GM18909 (cell line): Measurements from ENCODE around the gene ZNF662.

ENCODE experiments used
- ATAC-seq: cut with Tn5 transposase; IDR thresholded peaks from one replicate; pipeline ENCODE4 v1.9.1; 2021; ENCODE audit warnings: mild to moderate bottlenecking; ENCODE audit not compliant: unreplicated experiment, poor library complexity

The ZNF662 gene

GRCh38 chr3:42886294-42886822 lies 19.6 kb upstream of the ZNF662 start:
- no peak for ATAC-seq

DNA sequence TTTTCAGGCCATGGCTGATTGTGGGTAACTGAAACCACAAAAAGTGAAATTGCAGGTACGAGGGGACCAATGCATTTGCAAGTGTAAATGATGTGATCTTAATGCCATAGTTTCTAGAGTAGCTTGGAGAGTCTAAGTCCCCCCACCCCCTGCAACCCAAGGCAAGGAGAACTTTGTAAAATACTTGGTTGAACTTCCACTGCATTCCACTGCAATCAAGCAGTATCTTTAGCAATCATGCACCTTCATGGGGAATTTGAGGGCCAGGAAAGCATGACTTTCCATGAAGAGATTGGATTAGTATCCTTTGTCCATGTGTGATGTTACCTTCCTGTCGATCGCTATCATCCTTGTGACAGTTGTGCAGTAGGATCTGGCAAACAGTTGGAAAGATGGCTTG lies 18.9 kb upstream of the ZNF662 start:
- no peak for ATAC-seq

- no peak for ATAC-seq
Observed at GRCh38 chr3:42891042-42891441, 14.9 kb upstream of the ZNF662 start.

DNA sequence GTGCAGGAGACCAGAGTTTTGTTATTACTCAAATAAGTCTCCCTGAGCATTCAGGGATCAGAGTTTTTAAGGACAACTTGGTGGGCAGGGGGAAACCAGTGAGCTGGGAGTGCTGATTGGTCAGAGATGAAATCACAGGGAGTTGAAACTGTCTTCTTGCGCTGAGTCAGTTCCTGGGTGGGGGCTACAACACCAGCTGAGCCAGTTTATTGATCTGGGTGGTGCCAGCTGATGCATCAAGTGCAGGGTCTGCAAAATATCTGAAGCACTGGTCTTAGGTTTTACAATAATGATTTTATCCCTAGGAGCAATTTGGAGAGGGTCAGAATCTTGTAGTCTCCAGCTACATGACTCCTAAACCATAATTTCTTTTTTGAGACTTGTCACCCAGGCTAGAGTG lies 13.8 kb upstream of the ZNF662 start:
- ATAC-seq = no peak

GRCh38 chr3:42892807-42893206 lies 13.1 kb upstream of the ZNF662 start:
- ATAC-seq = no peak

- no peak for ATAC-seq
Observed at GRCh38 chr3:42894698-42895579, 11.0 kb upstream of the ZNF662 start.

DNA sequence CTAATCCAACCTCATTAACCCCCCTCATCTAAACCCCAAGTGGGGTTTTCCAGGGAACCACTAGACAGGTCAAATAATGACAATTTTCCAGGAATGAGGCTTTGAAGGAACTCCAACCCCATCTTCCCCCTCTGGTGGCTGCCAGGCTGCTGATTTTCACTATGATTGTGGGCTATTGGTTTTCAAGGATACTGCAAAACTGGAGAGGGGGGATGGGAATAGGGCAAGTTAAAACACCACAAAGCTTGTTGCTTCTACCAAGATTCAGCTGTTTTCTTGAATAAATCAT lies 10.4 kb upstream of the ZNF662 start:
- no peak for ATAC-seq

DNA sequence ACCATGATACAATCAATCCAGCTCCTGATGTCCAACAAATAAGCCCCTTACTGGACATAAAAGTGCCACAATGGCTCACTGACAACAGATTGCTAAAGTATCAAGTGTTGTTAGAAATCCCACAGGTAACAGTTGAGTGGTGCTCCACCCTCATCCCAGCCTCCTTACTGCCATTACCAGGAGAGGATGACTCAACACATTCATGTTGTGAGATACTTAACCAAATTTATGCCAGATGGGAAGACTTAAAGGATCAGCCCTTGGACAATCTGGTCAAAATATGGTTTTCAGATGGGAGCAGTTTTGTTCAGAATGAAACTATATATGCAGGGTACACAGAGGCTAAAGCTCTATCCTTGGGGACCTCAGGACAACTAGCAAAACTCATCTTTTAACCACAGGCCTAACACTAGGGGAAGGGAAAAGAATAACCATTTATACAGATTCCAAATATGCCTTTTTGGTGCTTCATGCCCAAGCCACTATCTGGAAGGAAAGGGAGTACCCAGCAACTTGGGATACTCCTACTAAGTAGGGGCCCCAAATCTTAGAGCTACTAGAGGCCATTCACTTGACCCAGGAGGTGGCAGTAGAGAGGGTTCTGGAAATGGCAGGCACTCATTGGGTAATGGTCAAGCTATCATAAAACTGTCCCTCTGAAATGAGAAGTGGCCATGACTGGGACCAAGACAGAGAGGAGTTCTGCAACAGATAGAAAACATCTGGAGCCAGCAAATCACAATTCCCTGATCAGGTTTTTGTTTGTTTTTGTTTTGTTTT lies 6.9 kb upstream of the ZNF662 start:
- no peak for ATAC-seq

- no peak for ATAC-seq
Observed at GRCh38 chr3:42900226-42901072, 5.5 kb upstream of the ZNF662 start.

DNA sequence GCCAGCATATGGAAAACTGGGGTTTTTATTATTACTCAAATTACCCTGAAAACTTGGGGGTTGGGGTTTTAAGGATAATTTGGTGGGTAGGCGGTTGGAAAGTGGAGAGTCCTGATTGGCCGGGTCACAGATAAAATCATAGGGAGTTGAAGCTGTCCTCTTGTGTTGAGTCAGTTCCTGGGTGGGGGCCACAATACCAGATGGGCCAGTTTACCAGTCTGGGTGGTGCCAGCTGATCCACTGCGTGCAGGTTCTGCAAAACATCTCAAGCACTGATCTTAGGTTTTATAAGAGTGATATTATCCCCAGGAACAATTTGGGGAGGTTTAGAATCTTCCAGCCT lies 4.9 kb upstream of the ZNF662 start:
- no peak for ATAC-seq

DNA sequence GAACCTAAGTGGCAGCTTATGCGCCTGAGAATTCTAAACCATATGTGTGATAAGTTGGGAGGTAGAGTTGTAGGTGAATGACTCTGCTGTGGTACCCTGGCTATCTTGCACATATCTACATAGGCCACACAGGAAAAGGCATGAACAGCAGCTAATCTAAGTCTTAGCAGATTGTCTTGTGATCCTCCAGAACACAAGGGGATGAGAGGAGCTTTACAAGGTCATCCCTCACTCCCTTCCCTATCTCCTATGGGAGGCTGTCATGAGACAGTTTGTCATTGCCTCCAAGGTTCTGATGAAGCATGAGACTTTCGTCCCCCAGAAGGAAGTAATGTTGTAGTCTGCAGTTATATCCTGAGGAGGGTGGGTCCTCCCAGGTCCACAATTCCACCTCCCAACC lies 3.7 kb upstream of the ZNF662 start:
- ATAC-seq = no peak

GRCh38 chr3:42904076-42904475 lies 1.9 kb upstream of the ZNF662 start:
- ATAC-seq = no peak

GRCh38 chr3:42905740-42906069 lies 237 bp upstream of the ZNF662 start:
- no peak for ATAC-seq

DNA sequence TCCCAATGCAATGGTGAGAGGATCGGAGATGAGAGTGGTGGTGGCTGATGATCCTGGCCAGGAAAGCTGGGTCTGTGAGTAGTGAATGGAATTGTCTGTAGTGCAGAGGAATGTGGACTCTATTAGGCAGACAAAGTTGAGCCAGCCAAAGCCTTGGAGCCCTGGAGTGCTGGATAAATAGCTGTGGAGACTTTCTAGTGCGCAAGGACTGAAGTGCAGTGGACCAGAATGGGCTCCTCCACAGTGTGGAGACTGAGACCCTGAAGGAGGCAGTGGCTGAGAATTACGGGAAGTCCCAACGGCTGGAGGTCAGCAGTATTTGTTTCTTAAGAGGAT lies 874 bp downstream of the ZNF662 start:
- ATAC-seq = no peak

DNA sequence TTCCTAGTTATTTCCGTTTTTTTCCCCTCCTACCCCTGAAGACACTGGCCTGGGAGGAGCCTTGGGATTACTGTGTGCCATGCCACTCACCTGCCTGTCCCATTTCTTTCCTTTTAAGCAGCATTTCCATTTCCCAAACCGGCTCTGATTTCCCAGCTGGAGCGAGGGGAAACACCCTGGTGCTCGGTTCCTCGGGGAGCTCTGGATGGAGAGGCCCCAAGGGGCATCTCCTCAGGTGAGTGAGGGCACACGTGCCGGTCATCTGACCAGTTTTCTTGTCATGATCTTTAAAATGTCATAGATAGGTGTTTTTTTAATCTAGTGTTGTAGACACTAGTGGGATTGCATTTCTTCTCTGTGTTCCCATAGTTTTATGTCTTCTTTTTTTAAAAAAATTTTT lies 2.7 kb downstream of the ZNF662 start:
- ATAC-seq = no peak

DNA sequence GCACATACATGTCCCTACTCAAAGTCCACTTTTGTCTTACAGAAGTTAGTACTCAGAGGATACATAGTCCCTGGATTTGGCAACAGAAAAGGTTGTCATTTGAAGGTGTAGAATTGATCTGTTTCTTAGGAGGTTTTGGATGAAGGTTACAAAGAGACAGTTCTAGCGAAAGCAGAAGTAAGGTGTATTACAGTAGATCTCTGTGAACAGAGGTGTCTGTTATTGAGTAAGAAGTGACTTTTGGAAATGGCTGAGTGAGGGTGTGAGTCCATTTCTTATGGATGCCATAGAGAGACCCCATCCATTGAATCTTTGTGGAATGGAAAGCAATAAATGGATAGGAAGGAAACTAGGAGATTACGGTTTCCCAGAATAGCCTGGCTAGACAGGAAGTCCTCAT lies 5.6 kb downstream of the ZNF662 start:
- ATAC-seq = no peak

DNA sequence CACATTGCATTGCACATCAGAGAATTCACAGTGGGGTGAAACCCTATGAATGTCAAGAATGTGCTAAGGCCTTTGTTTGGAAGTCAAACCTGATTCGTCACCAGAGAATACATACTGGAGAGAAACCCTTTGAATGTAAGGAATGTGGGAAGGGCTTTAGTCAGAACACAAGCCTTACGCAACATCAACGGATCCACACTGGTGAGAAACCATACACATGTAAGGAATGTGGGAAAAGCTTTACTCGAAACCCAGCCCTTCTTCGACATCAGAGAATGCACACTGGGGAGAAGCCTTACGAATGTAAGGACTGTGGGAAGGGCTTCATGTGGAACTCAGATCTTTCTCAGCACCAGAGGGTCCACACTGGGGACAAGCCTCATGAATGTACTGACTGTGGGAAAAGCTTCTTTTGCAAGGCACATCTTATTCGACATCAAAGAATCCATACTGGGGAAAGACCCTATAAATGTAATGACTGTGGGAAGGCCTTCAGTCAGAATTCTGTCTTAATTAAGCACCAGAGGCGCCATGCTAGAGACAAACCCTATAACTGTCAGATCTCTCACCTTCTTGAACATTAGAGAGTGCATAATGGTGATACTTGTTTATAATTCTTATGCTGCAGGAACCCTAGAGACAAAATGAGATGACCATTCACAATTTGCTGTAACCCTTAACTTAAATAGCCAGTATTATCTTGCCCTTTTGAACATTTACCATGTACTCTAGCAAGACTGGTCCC lies 9.0 kb downstream of the ZNF662 start:
- ATAC-seq = no peak

GRCh38 chr3:42923606-42924005 lies 17.7 kb downstream of the ZNF662 start:
- ATAC-seq = no peak

DNA sequence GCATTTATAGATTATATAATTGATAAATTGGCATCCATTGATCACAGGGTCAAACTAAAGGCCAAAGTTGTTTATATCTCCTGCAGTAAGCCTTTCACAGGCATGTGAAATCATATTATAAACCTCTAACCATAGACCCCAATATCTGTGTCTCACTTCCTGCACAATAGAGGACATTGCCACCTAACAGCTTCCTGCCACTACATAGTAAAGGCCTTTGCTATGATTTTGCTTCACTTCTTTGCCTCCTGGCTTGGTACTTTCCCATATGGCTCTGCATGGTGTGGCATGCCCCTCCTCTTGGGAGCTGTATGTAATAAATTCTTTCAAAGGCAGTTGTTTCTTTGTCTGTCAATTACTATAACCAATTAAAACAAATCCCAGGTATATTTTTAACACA lies 20.4 kb downstream of the ZNF662 start:
- ATAC-seq = no peak

DNA sequence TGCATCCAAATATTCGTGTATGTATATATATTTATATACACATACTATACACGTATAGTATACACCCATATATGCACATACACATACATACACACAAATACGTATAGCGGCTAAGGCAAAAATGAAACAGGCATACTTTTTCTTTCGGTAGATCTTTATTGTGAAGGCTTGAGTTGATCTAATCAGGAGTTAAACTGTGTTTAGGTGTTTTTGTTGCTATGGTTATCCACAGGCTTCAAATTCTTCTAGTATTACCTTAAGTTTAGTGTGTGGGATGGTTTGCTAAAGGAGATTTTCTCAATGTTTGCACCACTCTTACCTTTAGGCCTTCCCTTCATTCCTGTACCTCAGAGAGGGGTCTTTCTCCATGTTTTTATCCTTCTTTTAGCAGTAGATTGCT lies 28.2 kb downstream of the ZNF662 start:
- ATAC-seq = no peak
